Smooth muscle cell of bladder (primary cell): ENCODE measurements around the gene NCKAP5L. TPM values are rescaled to one million over a fixed set of nuclear protein-coding genes. Genes with fewer than 3 reads are reported as not detected.

Experiments
- total RNA-seq: library from RNA; depleted of rRNA; stranded (reverse); fragments of >200 nt; gene quantifications from 2 replicates; pipeline ENCODE4 v1.2.3, GENCODE V29; 2014

Gene NCKAP5L
- total RNA-seq = 14.6 and 16.1 TPM in 2 replicates

GRCh38 chr12:49828133-49829091 lies at the start of gene NCKAP5L:
TSS of gene NCKAP5L (minus strand) at chr12:49828413. CDS start at chr12:49804044, 24,369 bp downstream.

GRCh38 chr12:49842519-49843352 lies 14.5 kb upstream of the NCKAP5L start, which contains the start of gene BCDIN3D:
TSS of gene BCDIN3D (minus strand) at chr12:49843106. CDS start at chr12:49843087, 19 bp downstream.

Other genes with a start within 250 kb of the NCKAP5L start
- 0.28 and 0.37 TPM in 2 replicates for gene FAM186B, start 222.8 kb downstream of the NCKAP5L start, total RNA-seq
- gene PRPF40B, start 204.9 kb downstream of the NCKAP5L start, total RNA-seq = 8.2 and 12.8 TPM in 2 replicates
- gene FMNL3, start 121.0 kb downstream of the NCKAP5L start, total RNA-seq = 13.9 TPM in 2 replicates
- gene TMBIM6, start 86.9 kb downstream of the NCKAP5L start, total RNA-seq = 372 and 422 TPM in 2 replicates
- gene BCDIN3D, start 14.7 kb upstream of the NCKAP5L start, total RNA-seq = 3.8 and 3.9 TPM in 2 replicates
- gene FAIM2, start 75.5 kb upstream of the NCKAP5L start, total RNA-seq = 5.4 and 5.5 TPM in 2 replicates
- gene AQP2, start 122.3 kb upstream of the NCKAP5L start, total RNA-seq = not detected in 2 replicates
- gene AQP5, start 133.5 kb upstream of the NCKAP5L start, total RNA-seq = 0.09 TPM in 1 of 2 replicates, not detected in the other
- gene AQP6, start 144.5 kb upstream of the NCKAP5L start, total RNA-seq = under 0.01 TPM in 1 of 2 replicates, not detected in the other
- gene RACGAP1, start 197.1 kb upstream of the NCKAP5L start, total RNA-seq = 15.2 and 17.2 TPM in 2 replicates
- gene ASIC1, start 229.2 kb upstream of the NCKAP5L start, total RNA-seq = 2.1 and 4.6 TPM in 2 replicates